ENCODE measurements around the gene DENND5B. TPM values are rescaled to one million over a fixed set of nuclear protein-coding genes. Genes with fewer than 3 reads are reported as not detected.

DENND5B gene
- total and polyA plus RNA-seq, 10 donors, result 4.5 to 42.5 (median 24.6) TPM

- no peaks in the 10 kb centered on the region for H3K9me3 ChIP-seq
- peaks cover 0 to 43% (median 15%) of the 10 kb centered on the region in 6 donors for H3K4me1 ChIP-seq
- H3K27me3 ChIP-seq (replicated peaks in 1 of 7), result no peaks in the 10 kb centered on the region
- peaks cover 0 to 9% (median 0%) of the 10 kb centered on the region in 6 donors for H3K36me3 ChIP-seq
- 48 to 64% (median 52%) methylated on average over 3 of the region's 3 CpGs for WGBS, 5 donors
- intact Hi-C loops (cut with DNase I; ENCODE audit: low total_unique reads), result no loop called here
- DNase-seq, result no peak
- TF ChIP-seq POLR2AphosphoS5 (IDR thresholded peaks at IDR 0.05), result no peak
- no peak for TF ChIP-seq POLR2A (IDR thresholded peaks at IDR 0.05)
- TF ChIP-seq, protein P1, sequence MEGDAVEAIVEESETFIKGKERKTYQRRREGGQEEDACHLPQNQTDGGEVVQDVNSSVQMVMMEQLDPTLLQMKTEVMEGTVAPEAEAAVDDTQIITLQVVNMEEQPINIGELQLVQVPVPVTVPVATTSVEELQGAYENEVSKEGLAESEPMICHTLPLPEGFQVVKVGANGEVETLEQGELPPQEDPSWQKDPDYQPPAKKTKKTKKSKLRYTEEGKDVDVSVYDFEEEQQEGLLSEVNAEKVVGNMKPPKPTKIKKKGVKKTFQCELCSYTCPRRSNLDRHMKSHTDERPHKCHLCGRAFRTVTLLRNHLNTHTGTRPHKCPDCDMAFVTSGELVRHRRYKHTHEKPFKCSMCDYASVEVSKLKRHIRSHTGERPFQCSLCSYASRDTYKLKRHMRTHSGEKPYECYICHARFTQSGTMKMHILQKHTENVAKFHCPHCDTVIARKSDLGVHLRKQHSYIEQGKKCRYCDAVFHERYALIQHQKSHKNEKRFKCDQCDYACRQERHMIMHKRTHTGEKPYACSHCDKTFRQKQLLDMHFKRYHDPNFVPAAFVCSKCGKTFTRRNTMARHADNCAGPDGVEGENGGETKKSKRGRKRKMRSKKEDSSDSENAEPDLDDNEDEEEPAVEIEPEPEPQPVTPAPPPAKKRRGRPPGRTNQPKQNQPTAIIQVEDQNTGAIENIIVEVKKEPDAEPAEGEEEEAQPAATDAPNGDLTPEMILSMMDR (IDR thresholded peaks at IDR 0.05 in 8 of 11, conservative IDR thresholded peaks at IDR 0.05 in 3 of 11), result no peak
- H3K4me3 ChIP-seq, result no peak overlapping the region
- H3K27ac ChIP-seq, result no peak overlapping the region
These were observed 109.5 kb downstream of the DENND5B start for GRCh38 chr12:31481415-31481814.

DNA sequence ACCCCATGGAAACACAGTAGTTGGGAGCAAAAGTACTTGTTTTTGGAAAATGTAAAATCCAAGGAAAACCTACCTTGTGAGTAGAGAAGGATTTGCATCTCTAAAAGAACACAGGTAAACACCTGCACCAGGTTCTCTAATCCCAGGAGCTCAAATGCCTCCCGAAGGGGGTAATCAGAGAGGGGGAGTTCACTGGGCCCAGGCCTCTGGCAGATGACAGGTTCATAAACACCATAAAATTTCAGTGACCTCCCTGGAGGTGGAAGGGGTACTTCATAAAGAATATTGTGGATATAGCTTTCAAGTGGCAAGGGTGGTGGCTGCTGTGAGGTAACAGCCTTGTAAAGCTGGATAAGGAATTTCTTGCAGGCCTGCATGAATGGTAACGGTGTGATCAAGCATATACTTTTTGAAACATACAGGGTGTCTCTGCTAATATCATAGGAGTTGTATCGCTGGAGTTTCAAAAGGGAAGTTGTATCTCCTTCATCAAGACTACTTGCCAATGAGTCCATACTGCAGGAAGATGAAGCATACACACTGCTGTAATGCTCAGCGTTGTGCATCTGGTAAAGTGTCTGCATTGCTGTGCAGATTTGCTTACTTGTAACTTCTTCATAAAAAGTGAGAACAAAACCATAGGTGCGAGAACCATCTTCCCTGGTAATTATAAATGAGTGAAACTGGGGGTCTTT, 111.3 kb downstream of the DENND5B start:
- intact Hi-C loops (cut with DNase I; ENCODE audit: low total_unique reads), result no loop called here
- Histone ChIP-seq H3K36me3 (peaks cover 0 to 10% (median 0%) of the 10 kb centered on the region in 6 donors), H3K9me3 (no peaks in the 10 kb centered on the region), H3K4me1 (peaks cover 0 to 52% (median 15%) of the 10 kb centered on the region in 6 donors), H3K4me3 (no peak overlapping the region), H3K27ac (peak overlapping the region in 1 of 8 donors; percentile 5), H3K27me3 (replicated peaks in 1 of 7) (no peaks in the 10 kb centered on the region)
- DNase-seq, result no peak
- TF ChIP-seq, protein P1 (IDR thresholded peaks at IDR 0.05 in 8 of 11, conservative IDR thresholded peaks at IDR 0.05 in 3 of 11), result no peak
- no peak for TF ChIP-seq POLR2AphosphoS5 (IDR thresholded peaks at IDR 0.05)
- TF ChIP-seq POLR2A (IDR thresholded peaks at IDR 0.05), result no peak
- WGBS, 5 donors, result 69 to 81% (median 76%) methylated on average over 5 of the region's 5 CpGs

GRCh38 chr12:31478898-31479297, 112.0 kb downstream of the DENND5B start:
- intact Hi-C loops (cut with DNase I; ENCODE audit: low total_unique reads), result no loop called here
- Histone ChIP-seq H3K4me3 (no peak overlapping the region), H3K27me3 (replicated peaks in 1 of 7) (no peaks in the 10 kb centered on the region), H3K9me3 (no peaks in the 10 kb centered on the region), H3K27ac (no peak overlapping the region), H3K36me3 (peaks cover 0 to 13% (median 0%) of the 10 kb centered on the region in 6 donors), H3K4me1 (peaks cover 0 to 52% (median 15%) of the 10 kb centered on the region in 6 donors)
- WGBS, 5 donors, result 70 to 86% (median 84%) methylated on average over 3 of the region's 3 CpGs
- no peak for DNase-seq
- no peak for TF ChIP-seq POLR2AphosphoS5 (IDR thresholded peaks at IDR 0.05)
- TF ChIP-seq, protein P1 (IDR thresholded peaks at IDR 0.05 in 8 of 11, conservative IDR thresholded peaks at IDR 0.05 in 3 of 11), result no peak
- no peak for TF ChIP-seq POLR2A (IDR thresholded peaks at IDR 0.05)

- WGBS, 5 donors, result 91 to 98% (median 92%) methylated on average over 5 of the region's 5 CpGs
- DNase-seq, result no peak
- H3K4me3 ChIP-seq, result no peak overlapping the region
These were observed 112.5 kb downstream of the DENND5B start for GRCh38 chr12:31478425-31478824.

More at GRCh38 chr12:31478425-31478824, 112.5 kb downstream of the DENND5B start:
- Histone ChIP-seq H3K36me3 (peaks cover 0 to 13% (median 0%) of the 10 kb centered on the region in 6 donors), H3K27ac (no peak overlapping the region), H3K27me3 (replicated peaks in 1 of 7) (no peaks in the 10 kb centered on the region), H3K9me3 (no peaks in the 10 kb centered on the region), H3K4me1 (peaks cover 0 to 52% (median 15%) of the 10 kb centered on the region in 6 donors)
- intact Hi-C loops (cut with DNase I; ENCODE audit: low total_unique reads), result no loop called here
- TF ChIP-seq POLR2A (IDR thresholded peaks at IDR 0.05), result no peak
- no peak for TF ChIP-seq POLR2AphosphoS5 (IDR thresholded peaks at IDR 0.05)
